NCI-H460 (cell line): ENCODE data around the gene SLX4IP. TPM values are rescaled to one million over a fixed set of nuclear protein-coding genes. Genes with fewer than 3 reads are reported as not detected.

Source experiments
- DNase-seq: peaks from one replicate; pipeline ENCODE4 v3.0.0-alpha.2; 2016; ENCODE audit warnings: low read depth; ENCODE audit errors: extremely low read depth
- total RNA-seq: library from RNA; depleted of rRNA; stranded (reverse); fragments of >200 nt; shearing (Covaris generic); gene quantifications from 2 replicates; pipeline ENCODE4 v1.2.3, GENCODE V29; 2014

SLX4IP gene
- total RNA-seq, 1 experiment from 2014 or later: 7.5 TPM

- no peak for DNase-seq
Measured at GRCh38 chr20:10655720-10656669, 220.9 kb downstream of the SLX4IP start.

- no peak for DNase-seq
Measured at GRCh38 chr20:10657453-10657852, 222.3 kb downstream of the SLX4IP start.

- no peak for DNase-seq
Measured at GRCh38 chr20:10658051-10658823, 223.1 kb downstream of the SLX4IP start.

GRCh38 chr20:10658876-10659632, 223.9 kb downstream of the SLX4IP start:
- DNase-seq: no peak

GRCh38 chr20:10659651-10660601, 224.8 kb downstream of the SLX4IP start:
- no peak for DNase-seq

- no peak for DNase-seq
Measured at GRCh38 chr20:10660661-10661060, 225.6 kb downstream of the SLX4IP start.

GRCh38 chr20:10661261-10661660, 226.2 kb downstream of the SLX4IP start:
- DNase-seq: no peak

- no peak for DNase-seq
Measured at GRCh38 chr20:10662151-10662550, 227.0 kb downstream of the SLX4IP start.

GRCh38 chr20:10662661-10663458, 227.8 kb downstream of the SLX4IP start:
- DNase-seq: no peak

GRCh38 chr20:10663756-10664155, 228.7 kb downstream of the SLX4IP start:
- DNase-seq: no peak

GRCh38 chr20:10665027-10665561, 230.0 kb downstream of the SLX4IP start:
- DNase-seq: no peak

- DNase-seq: no peak
Measured at GRCh38 chr20:10665791-10666190, 230.7 kb downstream of the SLX4IP start.

GRCh38 chr20:10666221-10667076, 231.3 kb downstream of the SLX4IP start:
- no peak for DNase-seq

GRCh38 chr20:10667077-10667401, 231.9 kb downstream of the SLX4IP start:
- no peak for DNase-seq

GRCh38 chr20:10667560-10668167, 232.6 kb downstream of the SLX4IP start:
- DNase-seq: no peak

- no peak for DNase-seq
Measured at GRCh38 chr20:10668677-10669368, 233.7 kb downstream of the SLX4IP start.
